Panc1 (cell line): ENCODE measurements around the gene NOTCH3.

Source experiments
- POLR2AphosphoS5 ChIP-seq: IDR thresholded peaks from 2 replicates; pipeline ENCODE4 v1.6.1; 2012; ENCODE audit warnings: mild to moderate bottlenecking, low read depth, low read length, moderate library complexity
- SIN3A ChIP-seq: IDR thresholded peaks from 2 replicates; pipeline ENCODE4 v1.6.1; 2012; ENCODE audit warnings: low read depth, mild to moderate bottlenecking, low read length, moderate library complexity, borderline replicate concordance; ENCODE audit not compliant: insufficient read depth
- TCF7L2 ChIP-seq: IDR thresholded peaks from 2 replicates; pipeline ENCODE4 v1.6.1; 2011; ENCODE audit warnings: mild to moderate bottlenecking, low read depth, low read length, inconsistent platforms
- TF ChIP-seq, protein P1 (sequence below): fragments of 450-650 bp; IDR thresholded peaks from 2 replicates; pipeline ENCODE4 v1.5.1; 2017; ENCODE audit warnings: mild to moderate bottlenecking

GRCh38 chr19:15240515-15240914 lies 39.7 kb upstream of the NOTCH3 start:
- TF ChIP-seq TCF7L2 (no peak), SIN3A (no peak), POLR2AphosphoS5 (no peak)
- TF ChIP-seq, protein P1, sequence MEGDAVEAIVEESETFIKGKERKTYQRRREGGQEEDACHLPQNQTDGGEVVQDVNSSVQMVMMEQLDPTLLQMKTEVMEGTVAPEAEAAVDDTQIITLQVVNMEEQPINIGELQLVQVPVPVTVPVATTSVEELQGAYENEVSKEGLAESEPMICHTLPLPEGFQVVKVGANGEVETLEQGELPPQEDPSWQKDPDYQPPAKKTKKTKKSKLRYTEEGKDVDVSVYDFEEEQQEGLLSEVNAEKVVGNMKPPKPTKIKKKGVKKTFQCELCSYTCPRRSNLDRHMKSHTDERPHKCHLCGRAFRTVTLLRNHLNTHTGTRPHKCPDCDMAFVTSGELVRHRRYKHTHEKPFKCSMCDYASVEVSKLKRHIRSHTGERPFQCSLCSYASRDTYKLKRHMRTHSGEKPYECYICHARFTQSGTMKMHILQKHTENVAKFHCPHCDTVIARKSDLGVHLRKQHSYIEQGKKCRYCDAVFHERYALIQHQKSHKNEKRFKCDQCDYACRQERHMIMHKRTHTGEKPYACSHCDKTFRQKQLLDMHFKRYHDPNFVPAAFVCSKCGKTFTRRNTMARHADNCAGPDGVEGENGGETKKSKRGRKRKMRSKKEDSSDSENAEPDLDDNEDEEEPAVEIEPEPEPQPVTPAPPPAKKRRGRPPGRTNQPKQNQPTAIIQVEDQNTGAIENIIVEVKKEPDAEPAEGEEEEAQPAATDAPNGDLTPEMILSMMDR = no peak
